HL-60 (cell line): Measurements from ENCODE around the gene ADAMTS2.
"Not testable (repeated sequence)": the region's sequence is repeated elsewhere in the genome, so short reads cannot be mapped to it uniquely, and the experiment has no call there.

ENCODE experiments used
- DNase-seq, 2 experiments: peaks; one replicate each; pipeline ENCODE4 v3.0.0-alpha.2; 2010 to 2020; ENCODE audit warnings: low read depth in 1 of 2, low spot score in 1 of 2
- H3K27ac ChIP-seq: fragments of 250-450 bp; sonication (Bioruptor Pico); replicated peaks from 2 replicates; pipeline ENCODE4 v1.5.1; 2020; ENCODE audit warnings: mild to moderate bottlenecking, moderate library complexity
- H3K27me3 ChIP-seq: fragments of 250-450 bp; sonication (Bioruptor Pico); 2 replicates; pipeline ENCODE4 v1.5.1; 2021; ENCODE audit warnings: mild to moderate bottlenecking, moderate library complexity; ENCODE audit not compliant: insufficient read depth, poor library complexity, severe bottlenecking
- H3K4me3 ChIP-seq: replicated peaks from 2 replicates; pipeline ENCODE4 v1.5.1; 2011; ENCODE audit warnings: mild to moderate bottlenecking, control low read depth, low read length; ENCODE audit not compliant: insufficient read depth
- CTCF ChIP-seq: IDR thresholded peaks from one replicate; pipeline ENCODE4 v1.5.1; 2011; ENCODE audit warnings: low read length, control low read depth, inconsistent platforms; ENCODE audit not compliant: insufficient read depth
- GABPA ChIP-seq: IDR thresholded peaks from 2 replicates; pipeline ENCODE4 v1.6.1; 2012; ENCODE audit warnings: low read depth
- POLR2AphosphoS5 ChIP-seq: IDR thresholded peaks from 2 replicates; pipeline ENCODE4 v1.6.1; 2012; ENCODE audit warnings: low read depth
- REST ChIP-seq: IDR thresholded peaks from 2 replicates; pipeline ENCODE4 v1.6.1; 2012; ENCODE audit warnings: low read depth; ENCODE audit not compliant: insufficient replicate concordance
- SPI1 ChIP-seq: IDR thresholded peaks from 2 replicates; pipeline ENCODE4 v1.6.1; 2012; ENCODE audit warnings: low read depth, mild to moderate bottlenecking, borderline replicate concordance

ADAMTS2 gene

GRCh38 chr5:179326122-179326927 is 18.9 kb downstream of the ADAMTS2 start:
- no peak overlapping the region for H3K4me3 ChIP-seq
- no peak for DNase-seq
- no peak overlapping the region for H3K27ac ChIP-seq
- TF ChIP-seq REST (no peak), GABPA (no peak), CTCF (no peak), POLR2AphosphoS5 (no peak)
- H3K27me3 ChIP-seq, result no peaks in the 10 kb centered on the region

GRCh38 chr5:179325296-179326031 is 19.8 kb downstream of the ADAMTS2 start:
- TF ChIP-seq REST (no peak), SPI1 (no peak), GABPA (no peak), POLR2AphosphoS5 (no peak), CTCF (no peak)
- no peak for DNase-seq
- no peaks in the 10 kb centered on the region for H3K27me3 ChIP-seq
- H3K4me3 ChIP-seq, result no peak overlapping the region
- no peak overlapping the region for H3K27ac ChIP-seq

GRCh38 chr5:179324760-179325295 is 20.4 kb downstream of the ADAMTS2 start:
- no peaks in the 10 kb centered on the region for H3K27me3 ChIP-seq
- TF ChIP-seq POLR2AphosphoS5 (no peak), CTCF (no peak), REST (no peak), GABPA (no peak), SPI1 (no peak)
- no peak overlapping the region for H3K27ac ChIP-seq
- no peak overlapping the region for H3K4me3 ChIP-seq
- no peak for DNase-seq

GRCh38 chr5:179324316-179324715 is 20.9 kb downstream of the ADAMTS2 start:
- H3K27ac ChIP-seq, H3K27me3 ChIP-seq, DNase-seq, H3K4me3 ChIP-seq: not testable (repeated sequence)
